K562 (cell line): ENCODE results near the gene ADAMTS14. TPM values are rescaled to one million over a fixed set of nuclear protein-coding genes. Genes with fewer than 3 reads are reported as not detected.
A peak's percentile ranks its signal among the peaks of the same experiment; 100 is the strongest.

Experiments used
- ARID2 ChIP-seq: fragments of 450-650 bp; IDR thresholded peaks from 2 replicates; pipeline ENCODE4 v1.6.1; 2017; ENCODE audit warnings: antibody characterized with exemption, mild to moderate bottlenecking
- GABPB2 ChIP-seq: fragments of 250-450 bp; sonication (Bioruptor Pico); conservative IDR thresholded peaks from 2 replicates; pipeline ENCODE4 v1.5.1; 2021; ENCODE audit warnings: mild to moderate bottlenecking
- ILK ChIP-seq: fragments of 450-650 bp; IDR thresholded peaks from 2 replicates; pipeline ENCODE4 v1.6.1; 2016; ENCODE audit warnings: missing genetic modification characterization, low read depth, mild to moderate bottlenecking, missing compliant biosample characterization, moderate library complexity, borderline replicate concordance
- JUN ChIP-seq, 2 experiments: sonication (generic) in 1 of 2; formaldehyde crosslinking in 1 of 2; IDR thresholded peaks; 2 replicates each; pipeline versions ENCODE4 v1.6.1 to v1.8.0; 2012 to 2022; ENCODE audit warnings: borderline replicate concordance in 2 of 2, mild to moderate bottlenecking in 2 of 2, improper control_type of control experiment in 1 of 2, low read depth in 1 of 2, low read length in 1 of 2, missing genetic modification reagents in 1 of 2
- KLF16 ChIP-seq: IDR thresholded peaks from 2 replicates; pipeline ENCODE4 v1.6.1; 2016; ENCODE audit warnings: antibody characterized with exemption
- PTBP1 ChIP-seq: fragments of 200-400 bp; formaldehyde crosslinking; IDR thresholded peaks from 2 replicates; pipeline ENCODE4 v1.6.1; 2017; ENCODE audit warnings: low read depth, low read length
- SMAD4 ChIP-seq: fragments of 250-450 bp; sonication (Bioruptor Pico); conservative IDR thresholded peaks from 2 replicates; pipeline ENCODE4 v1.8.0; 2021; ENCODE audit warnings: inconsistent platforms, mild to moderate bottlenecking, moderate library complexity
- SMARCC2 ChIP-seq: fragments of 450-650 bp; IDR thresholded peaks from 2 replicates; pipeline ENCODE4 v1.6.1; 2017; ENCODE audit warnings: antibody characterized with exemption, moderate library complexity, mild to moderate bottlenecking, low read depth
- SMC3 ChIP-seq: conservative IDR thresholded peaks from 2 replicates; pipeline ENCODE4 v1.6.1; 2011; ENCODE audit warnings: low read depth, low read length, improper control_type of control experiment; ENCODE audit not compliant: insufficient read depth
- SRSF1 ChIP-seq: fragments of 200-400 bp; formaldehyde crosslinking; IDR thresholded peaks from 2 replicates; pipeline ENCODE4 v1.6.1; 2017; ENCODE audit warnings: mild to moderate bottlenecking, low read depth, low read length, moderate library complexity
- STAG1 ChIP-seq: sonication (generic); formaldehyde crosslinking; IDR thresholded peaks from 2 replicates; pipeline ENCODE4 v1.5.0; 2020; ENCODE audit warnings: missing genetic modification reagents, borderline replicate concordance
- TARDBP ChIP-seq: fragments of 450-650 bp; IDR thresholded peaks from 2 replicates; pipeline ENCODE4 v1.6.1; 2016
- TCF3 ChIP-seq: sonication (generic); formaldehyde crosslinking; IDR thresholded peaks from 2 replicates; pipeline ENCODE4 v1.4.0; 2020; ENCODE audit warnings: mild to moderate bottlenecking, missing genetic modification reagents
- ZKSCAN8 ChIP-seq: fragments of 200-800 bp; sonication (Bioruptor generic); IDR thresholded peaks from 2 replicates; pipeline ENCODE4 v1.6.1; 2016; ENCODE audit warnings: missing genetic modification characterization, missing compliant biosample characterization
- ZNF584 ChIP-seq: fragments of 200-800 bp; sonication (Bioruptor generic); IDR thresholded peaks from 2 replicates; pipeline ENCODE4 v1.6.1; 2016; ENCODE audit warnings: low read depth, mild to moderate bottlenecking, missing genetic modification characterization, missing compliant biosample characterization
- polyA plus RNA-seq, 8 experiments: library from polyadenylated mRNA; depleted of rRNA in 4 of 8; stranded (reverse) in 5 of 8; unstranded in 3 of 8; fragments of >200 nt; fragmentation: Nextera tagmentation in 2 of 8; fragmentation: Illumina TruSeq in 1 of 8; extraction: Ambion mirVana in 2 of 8; extraction: Trizol in 1 of 8; gene quantifications; 2 replicates each; pipeline versions ENCODE4 v1.2.1 to v1.2.3, GENCODE V29; 2011 to 2014; ENCODE audit warnings: inconsistent platforms in 1 of 8, missing spikeins in 1 of 8
- total RNA-seq, 7 experiments: library from RNA; depleted of rRNA in 6 of 7; stranded (reverse); fragments of >200 nt in 6 of 7; fragmentation: Illumina TruSeq in 2 of 7; extraction: Trizol in 2 of 7; gene quantifications; 2 replicates each; pipeline versions ENCODE4 v1.2.1 to v1.2.3, GENCODE V29; 2011 to 2021; ENCODE audit warnings: low replicate concordance in 1 of 7
- TF ChIP-seq, protein P1 (sequence below), 2 experiments: fragments of 450-650 bp in 1 of 2; sonication (generic) in 1 of 2; formaldehyde crosslinking; conservative IDR thresholded peaks; 2 replicates each; pipeline versions ENCODE4 v1.4.0 to v1.8.1; 2020 to 2022; ENCODE audit warnings: mild to moderate bottlenecking in 1 of 2, missing genetic modification reagents in 1 of 2
- TF ChIP-seq, protein P2 (sequence below): fragments of 250-450 bp; sonication (Bioruptor Pico); IDR thresholded peaks from 2 replicates; pipeline ENCODE4 v1.4.0; 2020
- TF ChIP-seq, protein P3 (sequence below): fragments of 250-450 bp; sonication (Bioruptor Pico); IDR thresholded peaks from 2 replicates; pipeline ENCODE4 v1.4.0; 2020
- TF ChIP-seq, protein P4 (sequence below): fragments of 450-650 bp; conservative IDR thresholded peaks from 2 replicates; pipeline ENCODE4 v1.6.1; 2016; ENCODE audit warnings: missing genetic modification characterization, low read depth, mild to moderate bottlenecking, missing compliant biosample characterization, moderate library complexity

Gene ADAMTS14
- total and polyA plus RNA-seq, 9 of the 15 experiments (the other 6 are each of a cell fraction or from before 2014, with no cell fraction given), result 0.04 to 37.4 (median 15.9) TPM

DNA sequence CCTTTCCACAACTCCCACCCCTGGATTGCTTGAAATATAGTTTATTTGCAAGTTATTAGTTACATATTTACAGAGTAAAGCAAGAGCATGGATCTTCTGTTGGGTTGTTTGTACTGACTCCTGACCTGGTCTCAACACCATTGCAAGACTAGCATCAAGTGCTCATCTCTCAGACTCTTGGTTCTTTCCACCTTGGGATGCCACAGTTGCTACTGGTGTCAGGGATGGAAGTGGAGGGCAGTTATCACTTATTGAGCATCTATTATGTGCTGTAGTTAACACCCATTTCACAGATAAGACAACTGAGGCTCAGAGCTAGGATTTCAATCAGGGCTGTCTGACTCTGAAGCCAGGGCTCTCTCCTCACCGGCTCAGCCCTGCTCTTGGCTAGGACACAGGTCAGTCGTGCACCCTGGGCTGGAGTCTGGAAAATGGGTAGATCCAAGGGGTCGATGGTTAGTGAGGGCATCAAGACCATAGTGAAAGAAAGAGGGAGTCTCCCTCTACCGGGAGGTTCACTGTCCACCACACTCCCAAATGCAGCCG lies 614 bp upstream of the ADAMTS14 start (continued):
- TF ChIP-seq, protein P1, sequence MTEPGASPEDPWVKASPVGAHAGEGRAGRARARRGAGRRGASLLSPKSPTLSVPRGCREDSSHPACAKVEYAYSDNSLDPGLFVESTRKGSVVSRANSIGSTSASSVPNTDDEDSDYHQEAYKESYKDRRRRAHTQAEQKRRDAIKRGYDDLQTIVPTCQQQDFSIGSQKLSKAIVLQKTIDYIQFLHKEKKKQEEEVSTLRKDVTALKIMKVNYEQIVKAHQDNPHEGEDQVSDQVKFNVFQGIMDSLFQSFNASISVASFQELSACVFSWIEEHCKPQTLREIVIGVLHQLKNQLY (CRISPR knock-in tag; conservative IDR thresholded peaks at IDR 0.05), result no peak
- TF ChIP-seq, protein P2, sequence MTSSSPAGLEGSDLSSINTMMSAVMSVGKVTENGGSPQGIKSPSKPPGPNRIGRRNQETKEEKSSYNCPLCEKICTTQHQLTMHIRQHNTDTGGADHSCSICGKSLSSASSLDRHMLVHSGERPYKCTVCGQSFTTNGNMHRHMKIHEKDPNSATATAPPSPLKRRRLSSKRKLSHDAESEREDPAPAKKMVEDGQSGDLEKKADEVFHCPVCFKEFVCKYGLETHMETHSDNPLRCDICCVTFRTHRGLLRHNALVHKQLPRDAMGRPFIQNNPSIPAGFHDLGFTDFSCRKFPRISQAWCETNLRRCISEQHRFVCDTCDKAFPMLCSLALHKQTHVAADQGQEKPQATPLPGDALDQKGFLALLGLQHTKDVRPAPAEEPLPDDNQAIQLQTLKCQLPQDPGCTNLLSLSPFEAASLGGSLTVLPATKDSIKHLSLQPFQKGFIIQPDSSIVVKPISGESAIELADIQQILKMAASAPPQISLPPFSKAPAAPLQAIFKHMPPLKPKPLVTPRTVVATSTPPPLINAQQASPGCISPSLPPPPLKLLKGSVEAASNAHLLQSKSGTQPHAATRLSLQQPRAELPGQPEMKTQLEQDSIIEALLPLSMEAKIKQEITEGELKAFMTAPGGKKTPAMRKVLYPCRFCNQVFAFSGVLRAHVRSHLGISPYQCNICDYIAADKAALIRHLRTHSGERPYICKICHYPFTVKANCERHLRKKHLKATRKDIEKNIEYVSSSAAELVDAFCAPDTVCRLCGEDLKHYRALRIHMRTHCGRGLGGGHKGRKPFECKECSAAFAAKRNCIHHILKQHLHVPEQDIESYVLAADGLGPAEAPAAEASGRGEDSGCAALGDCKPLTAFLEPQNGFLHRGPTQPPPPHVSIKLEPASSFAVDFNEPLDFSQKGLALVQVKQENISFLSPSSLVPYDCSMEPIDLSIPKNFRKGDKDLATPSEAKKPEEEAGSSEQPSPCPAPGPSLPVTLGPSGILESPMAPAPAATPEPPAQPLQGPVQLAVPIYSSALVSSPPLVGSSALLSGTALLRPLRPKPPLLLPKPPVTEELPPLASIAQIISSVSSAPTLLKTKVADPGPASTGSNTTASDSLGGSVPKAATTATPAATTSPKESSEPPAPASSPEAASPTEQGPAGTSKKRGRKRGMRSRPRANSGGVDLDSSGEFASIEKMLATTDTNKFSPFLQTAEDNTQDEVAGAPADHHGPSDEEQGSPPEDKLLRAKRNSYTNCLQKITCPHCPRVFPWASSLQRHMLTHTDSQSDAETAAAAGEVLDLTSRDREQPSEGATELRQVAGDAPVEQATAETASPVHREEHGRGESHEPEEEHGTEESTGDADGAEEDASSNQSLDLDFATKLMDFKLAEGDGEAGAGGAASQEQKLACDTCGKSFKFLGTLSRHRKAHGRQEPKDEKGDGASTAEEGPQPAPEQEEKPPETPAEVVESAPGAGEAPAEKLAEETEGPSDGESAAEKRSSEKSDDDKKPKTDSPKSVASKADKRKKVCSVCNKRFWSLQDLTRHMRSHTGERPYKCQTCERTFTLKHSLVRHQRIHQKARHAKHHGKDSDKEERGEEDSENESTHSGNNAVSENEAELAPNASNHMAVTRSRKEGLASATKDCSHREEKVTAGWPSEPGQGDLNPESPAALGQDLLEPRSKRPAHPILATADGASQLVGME (CRISPR knock-in tag), result peak; percentile 94
- no peak for TF ChIP-seq TARDBP
- TF ChIP-seq, protein P3, sequence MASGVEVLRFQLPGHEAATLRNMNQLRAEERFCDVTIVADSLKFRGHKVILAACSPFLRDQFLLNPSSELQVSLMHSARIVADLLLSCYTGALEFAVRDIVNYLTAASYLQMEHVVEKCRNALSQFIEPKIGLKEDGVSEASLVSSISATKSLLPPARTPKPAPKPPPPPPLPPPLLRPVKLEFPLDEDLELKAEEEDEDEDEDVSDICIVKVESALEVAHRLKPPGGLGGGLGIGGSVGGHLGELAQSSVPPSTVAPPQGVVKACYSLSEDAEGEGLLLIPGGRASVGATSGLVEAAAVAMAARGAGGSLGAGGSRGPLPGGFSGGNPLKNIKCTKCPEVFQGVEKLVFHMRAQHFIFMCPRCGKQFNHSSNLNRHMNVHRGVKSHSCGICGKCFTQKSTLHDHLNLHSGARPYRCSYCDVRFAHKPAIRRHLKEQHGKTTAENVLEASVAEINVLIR (CRISPR knock-in tag), result 0 out of 2 replicates have a peak, but pooled peaks have one; percentile 29
- TF ChIP-seq ILK (tag), result no peak
- no peak for TF ChIP-seq JUN (IDR thresholded peaks at IDR 0.05; ENCODE audit: borderline replicate concordance, low read depth, low read length)
- TF ChIP-seq JUN (CRISPR knock-in tag; IDR thresholded peaks at IDR 0.05; ENCODE audit: borderline replicate concordance), result no peak
- 0 out of 2 replicates have a peak, but pooled peaks have one; percentile 7 for TF ChIP-seq SMC3
- peak; percentile 23; the same call in 1 of the 2 replicates for TF ChIP-seq KLF16
- TF ChIP-seq PTBP1, result peak; percentile 91
- TF ChIP-seq GABPB2 (CRISPR knock-in tag), result no peak
- TF ChIP-seq ARID2, result peak; percentile 48; the same call in 1 of the 2 replicates
- TF ChIP-seq SMAD4 (CRISPR knock-in tag), result no peak; the same call in none of the 2 replicates
- 0 out of 2 replicates have a peak, but pooled peaks have one; percentile 13 for TF ChIP-seq ZKSCAN8 (CRISPR knock-in tag)
- TF ChIP-seq TCF3 (CRISPR knock-in tag), result no peak
- TF ChIP-seq, protein P4, sequence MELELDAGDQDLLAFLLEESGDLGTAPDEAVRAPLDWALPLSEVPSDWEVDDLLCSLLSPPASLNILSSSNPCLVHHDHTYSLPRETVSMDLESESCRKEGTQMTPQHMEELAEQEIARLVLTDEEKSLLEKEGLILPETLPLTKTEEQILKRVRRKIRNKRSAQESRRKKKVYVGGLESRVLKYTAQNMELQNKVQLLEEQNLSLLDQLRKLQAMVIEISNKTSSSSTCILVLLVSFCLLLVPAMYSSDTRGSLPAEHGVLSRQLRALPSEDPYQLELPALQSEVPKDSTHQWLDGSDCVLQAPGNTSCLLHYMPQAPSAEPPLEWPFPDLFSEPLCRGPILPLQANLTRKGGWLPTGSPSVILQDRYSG, result peak; percentile 82
- TF ChIP-seq STAG1 (CRISPR knock-in tag), result no peak; the same call in 1 of the 2 replicates
- TF ChIP-seq SMARCC2, result no peak
- TF ChIP-seq ZNF584 (CRISPR knock-in tag), result peak; percentile 36; the same call in 1 of the 2 replicates
- TF ChIP-seq SRSF1, result no peak
